Mesenchymal stem cell (in vitro differentiated cells and primary cell): ENCODE results near the gene PIK3R5.

Experiments
- DNase-seq: peaks from one replicate; pipeline ENCODE4 v3.0.0-alpha.2; 2013
- H2AFZ ChIP-seq: one replicate; pipeline ENCODE4 v1.6.1; 2013; ENCODE audit warnings: low read depth, mild to moderate bottlenecking, control low read depth, inconsistent platforms, low read length, moderate library complexity
- H2AK5ac ChIP-seq: 2 replicates; pipeline ENCODE4 v1.6.1; 2013; ENCODE audit warnings: low read length, moderate library complexity, mild to moderate bottlenecking, inconsistent platforms; ENCODE audit not compliant: severe bottlenecking
- H2BK120ac ChIP-seq: one replicate; pipeline ENCODE4 v1.6.1; 2013; ENCODE audit warnings: low read depth, mild to moderate bottlenecking, inconsistent platforms, low read length, moderate library complexity
- H2BK12ac ChIP-seq, 2 experiments: one replicate each; pipeline ENCODE4 v1.6.1; 2013; ENCODE audit warnings: inconsistent platforms in 2 of 2, low read length in 2 of 2, mild to moderate bottlenecking in 2 of 2, moderate library complexity in 2 of 2, control low read depth in 1 of 2
- H2BK15ac ChIP-seq: one replicate; pipeline ENCODE4 v1.6.1; 2013; ENCODE audit warnings: mild to moderate bottlenecking, low read depth, inconsistent platforms; ENCODE audit not compliant: poor library complexity, severe bottlenecking
- H2BK5ac ChIP-seq: 2 replicates; pipeline ENCODE4 v1.6.1; 2013; ENCODE audit warnings: low read depth, mild to moderate bottlenecking, low read length, control low read depth, inconsistent platforms; ENCODE audit not compliant: poor library complexity, severe bottlenecking
- H3K14ac ChIP-seq, 2 experiments: one replicate each; pipeline ENCODE4 v1.6.1; 2013; ENCODE audit warnings: inconsistent platforms in 2 of 2, low read length in 2 of 2, control low read depth in 1 of 2, mild to moderate bottlenecking in 1 of 2, moderate library complexity in 1 of 2
- H3K18ac ChIP-seq, 2 experiments: one replicate each; pipeline ENCODE4 v1.6.1; 2013; ENCODE audit warnings: inconsistent platforms in 2 of 2, low read length in 2 of 2, control low read depth in 1 of 2, low read depth in 1 of 2, mild to moderate bottlenecking in 1 of 2
- H3K23ac ChIP-seq, 2 experiments: one replicate each; pipeline ENCODE4 v1.6.1; 2013; ENCODE audit warnings: inconsistent platforms in 2 of 2, low read length in 2 of 2, mild to moderate bottlenecking in 2 of 2, moderate library complexity in 2 of 2, control low read depth in 1 of 2
- H3K27ac ChIP-seq: 2 replicates; pipeline ENCODE4 v1.5.1; 2013; ENCODE audit warnings: mild to moderate bottlenecking, moderate library complexity, low read length, control low read depth, inconsistent platforms; ENCODE audit not compliant: poor library complexity, severe bottlenecking
- H3K27me3 ChIP-seq, 2 experiments: 2 replicates each; pipeline versions ENCODE4 v1.6.1 to v1.7.0; 2013; ENCODE audit warnings: low read length in 2 of 2, mild to moderate bottlenecking in 2 of 2, moderate library complexity in 2 of 2, control low read depth in 1 of 2, inconsistent platforms in 1 of 2; ENCODE audit not compliant: control insufficient read depth in 1 of 2, insufficient read depth in 1 of 2
- H3K36me3 ChIP-seq, 2 experiments: 2 replicates each; pipeline versions ENCODE4 v1.6.1 to v1.7.0; 2013; ENCODE audit warnings: low read length in 2 of 2, control low read depth in 1 of 2, inconsistent platforms in 1 of 2, low read depth in 1 of 2, mild to moderate bottlenecking in 1 of 2; ENCODE audit not compliant: insufficient read depth in 2 of 2, control insufficient read depth in 1 of 2
- H3K4ac ChIP-seq, 2 experiments: one replicate each; pipeline ENCODE4 v1.6.1; 2013; ENCODE audit warnings: inconsistent platforms in 2 of 2, low read length in 2 of 2, mild to moderate bottlenecking in 2 of 2, moderate library complexity in 2 of 2, control low read depth in 1 of 2, low read depth in 1 of 2
- H3K4me1 ChIP-seq: 2 replicates; pipeline ENCODE4 v1.6.1; 2013; ENCODE audit warnings: low read depth, low read length, control low read depth; ENCODE audit not compliant: control insufficient read depth, insufficient read depth
- H3K4me2 ChIP-seq: 2 replicates; pipeline ENCODE4 v1.6.1; 2013; ENCODE audit warnings: low read length, mild to moderate bottlenecking, inconsistent platforms; ENCODE audit not compliant: poor library complexity, severe bottlenecking
- H3K4me3 ChIP-seq, 2 experiments: 2 replicates each; pipeline versions ENCODE4 v1.5.1 to v1.7.0; 2013; ENCODE audit warnings: low read length in 2 of 2, mild to moderate bottlenecking in 2 of 2, control low read depth in 1 of 2, low read depth in 1 of 2; ENCODE audit not compliant: insufficient read depth in 1 of 2
- H3K79me1 ChIP-seq: replicated peaks from 2 replicates; pipeline ENCODE4 v1.6.1; 2013; ENCODE audit warnings: mild to moderate bottlenecking, control low read depth, low read length, inconsistent platforms; ENCODE audit not compliant: poor library complexity, severe bottlenecking
- H3K9ac ChIP-seq: 2 replicates; pipeline ENCODE4 v1.7.0; 2013; ENCODE audit warnings: mild to moderate bottlenecking, low read length, moderate library complexity
- H3K9me3 ChIP-seq: 2 replicates; pipeline ENCODE4 v1.7.0; 2013; ENCODE audit warnings: mild to moderate bottlenecking, low read length; ENCODE audit not compliant: control insufficient read depth
- H4K8ac ChIP-seq: one replicate; pipeline ENCODE4 v1.6.1; 2013; ENCODE audit warnings: inconsistent platforms, mild to moderate bottlenecking, low read length, moderate library complexity
- H4K91ac ChIP-seq: one replicate; pipeline ENCODE4 v1.6.1; 2013; ENCODE audit warnings: mild to moderate bottlenecking, low read length, inconsistent platforms
- WGBS: methylation state at CpG from one replicate; pipeline ENCODE4 v1.1.7; 2013; ENCODE audit warnings: mixed read lengths; 5-methylcytosine and 5-hydroxymethylcytosine counted together

The PIK3R5 gene

GRCh38 chr17:8898126-8898525, 67.4 kb downstream of the PIK3R5 start:
- H4K91ac ChIP-seq, result no peak overlapping the region
- H2BK12ac ChIP-seq, result no peak overlapping the region
- H3K27me3 ChIP-seq, result peaks cover 31 to 68% of the 10 kb centered on the region in 2 experiments
- no peak overlapping the region for H2AFZ ChIP-seq
- peaks cover 7% of the 10 kb centered on the region for H3K4me1 ChIP-seq
- no peak overlapping the region for H4K8ac ChIP-seq
- H2BK120ac ChIP-seq, result no peak overlapping the region
- no peak overlapping the region for H3K4me3 ChIP-seq
- no peak overlapping the region for H2BK15ac ChIP-seq
- no peak overlapping the region for H3K14ac ChIP-seq
- H2BK5ac ChIP-seq, result no peak overlapping the region
- H3K18ac ChIP-seq, result no peak overlapping the region
- WGBS, result 81% methylated on average over 2 of the region's 2 CpGs
- no peaks in the 10 kb centered on the region for H3K79me1 ChIP-seq
- H3K9me3 ChIP-seq, result no peaks in the 10 kb centered on the region
- H3K23ac ChIP-seq, result no peak overlapping the region
- H3K4me2 ChIP-seq, result no peak overlapping the region
- DNase-seq, result no peak
- H2AK5ac ChIP-seq, result no peak overlapping the region
- no peak overlapping the region for H3K27ac ChIP-seq
- H3K9ac ChIP-seq, result no peak overlapping the region
- H3K4ac ChIP-seq, result no peak overlapping the region
- no peaks in the 10 kb centered on the region for H3K36me3 ChIP-seq

GRCh38 chr17:8896641-8897635, 68.6 kb downstream of the PIK3R5 start:
- Histone ChIP-seq H3K4me1 (peaks cover 7% of the 10 kb centered on the region), H3K27ac (no peak overlapping the region), H3K18ac (no peak overlapping the region), H3K23ac (no peak overlapping the region), H3K36me3 (no peaks in the 10 kb centered on the region), H3K79me1 (no peaks in the 10 kb centered on the region), H2AFZ (no peak overlapping the region), H3K27me3 (peaks cover 31 to 78% of the 10 kb centered on the region in 2 experiments), H3K4me3 (no peak overlapping the region), H2BK12ac (no peak overlapping the region), H3K4me2 (no peak overlapping the region), H2BK5ac (no peak overlapping the region), H4K8ac (no peak overlapping the region), H3K9me3 (no peaks in the 10 kb centered on the region), H2BK120ac (no peak overlapping the region), H4K91ac (no peak overlapping the region), H2BK15ac (no peak overlapping the region), H2AK5ac (no peak overlapping the region), H3K9ac (no peak overlapping the region), H3K14ac (no peak overlapping the region), H3K4ac (no peak overlapping the region)
- 84% methylated on average over 12 of the region's 12 CpGs for WGBS
- no peak for DNase-seq

DNA sequence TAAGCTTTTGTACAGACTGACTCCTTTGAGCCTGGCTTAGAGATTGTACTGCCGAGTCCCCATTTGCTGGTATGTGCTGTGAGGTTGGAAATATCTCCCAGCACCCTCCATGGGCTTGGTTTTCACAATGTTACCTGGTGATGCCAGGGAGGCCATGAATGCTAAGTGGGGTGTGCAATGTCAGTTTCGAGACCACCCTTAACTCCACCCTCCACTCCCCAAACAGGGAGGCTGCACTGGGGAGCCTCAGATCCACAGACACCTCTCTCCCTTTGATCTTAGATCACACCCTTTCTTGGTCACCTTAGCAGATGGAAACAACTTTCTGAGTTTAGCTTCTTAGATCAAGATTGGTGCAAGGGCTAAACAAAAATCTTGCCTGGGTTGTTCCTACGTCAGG, 69.4 kb downstream of the PIK3R5 start:
- H3K4ac ChIP-seq, result no peak overlapping the region
- no peaks in the 10 kb centered on the region for H3K36me3 ChIP-seq
- H2AK5ac ChIP-seq, result no peak overlapping the region
- no peaks in the 10 kb centered on the region for H3K9me3 ChIP-seq
- no peak overlapping the region for H3K14ac ChIP-seq
- H3K9ac ChIP-seq, result no peak overlapping the region
- no peak overlapping the region for H3K18ac ChIP-seq
- no peak overlapping the region for H3K4me2 ChIP-seq
- no peak overlapping the region for H3K27ac ChIP-seq
- H3K79me1 ChIP-seq, result no peaks in the 10 kb centered on the region
- DNase-seq, result no peak
- no peak overlapping the region for H2AFZ ChIP-seq
- H4K8ac ChIP-seq, result no peak overlapping the region
- no peak overlapping the region for H2BK15ac ChIP-seq
- no peak overlapping the region for H3K23ac ChIP-seq
- peaks cover 29 to 77% of the 10 kb centered on the region in 2 experiments for H3K27me3 ChIP-seq
- 74% methylated on average over 3 of the region's 3 CpGs for WGBS
- no peak overlapping the region for H2BK120ac ChIP-seq
- H3K4me1 ChIP-seq, result peaks cover 7% of the 10 kb centered on the region
- H4K91ac ChIP-seq, result no peak overlapping the region
- H2BK5ac ChIP-seq, result no peak overlapping the region
- no peak overlapping the region for H2BK12ac ChIP-seq
- H3K4me3 ChIP-seq, result no peak overlapping the region

- peak overlapping the region; percentile 24 for H3K9ac ChIP-seq
- H4K91ac ChIP-seq, result no peak overlapping the region
- WGBS, result 39% methylated on average over 24 of the region's 24 CpGs
- H3K4me1 ChIP-seq, result peaks cover 7% of the 10 kb centered on the region
- no peaks in the 10 kb centered on the region for H3K9me3 ChIP-seq
- no peak overlapping the region for H3K27ac ChIP-seq
- no peak overlapping the region for H2BK120ac ChIP-seq
- no peak overlapping the region for H3K4me3 ChIP-seq
- no peaks in the 10 kb centered on the region for H3K36me3 ChIP-seq
- no peak overlapping the region for H2AFZ ChIP-seq
- H2BK12ac ChIP-seq, result no peak overlapping the region
- H3K4ac ChIP-seq, result no peak overlapping the region
- H2BK15ac ChIP-seq, result no peak overlapping the region
- no peak overlapping the region for H3K18ac ChIP-seq
- no peak overlapping the region for H2AK5ac ChIP-seq
- peaks cover 26 to 69% of the 10 kb centered on the region in 2 experiments for H3K27me3 ChIP-seq
- peak overlapping the region; percentile 31 for H3K4me2 ChIP-seq
- no peak overlapping the region for H3K14ac ChIP-seq
- peak; percentile 52 for DNase-seq
- H3K79me1 ChIP-seq, result no peaks in the 10 kb centered on the region
- no peak overlapping the region for H3K23ac ChIP-seq
- no peak overlapping the region for H2BK5ac ChIP-seq
- H4K8ac ChIP-seq, result no peak overlapping the region
Measured at GRCh38 chr17:8894673-8895578, 70.6 kb downstream of the PIK3R5 start.
